ENCODE results near the gene EOLA1. TPM values are rescaled to one million over a fixed set of nuclear protein-coding genes. Genes with fewer than 3 reads are reported as not detected.

The EOLA1 gene
- total RNA-seq, 1 donor from 2014 or later: 15.8 TPM

- Histone ChIP-seq H3K9me3 (no peaks in the 10 kb centered on the region), H3K4me1 (no peaks in the 10 kb centered on the region), H3K4me3 (peak within 1 kb of the TSS; percentile 66), H3K36me3 (peaks cover 20% of the 10 kb centered on the region), H3K27ac (peak within 1 kb of the TSS; percentile 92), H3K27me3 (no peaks in the 10 kb centered on the region)
- DNase-seq (peak; percentile 95), ATAC-seq (peak; percentile 98)
- TF ChIP-seq CTCF (IDR thresholded peaks at IDR 0.05): no peak
- intact Hi-C loops (cut with DNase I): no loop called here
These were observed 35.7 kb upstream of the EOLA1 start, which contains the start of gene IDS for GRCh38 chrX:149504915-149505651. Gene IDS (minus strand): TSS chrX:149505306. CDS start chrX:149505137, 169 bp downstream.

- no peak for DNase-seq
- intact Hi-C loops (cut with DNase I): no loop called here
- ATAC-seq: no peak
- no peaks in the 10 kb centered on the region for H3K27me3 ChIP-seq
- peaks cover 14% of the 10 kb centered on the region for H3K36me3 ChIP-seq
- H3K4me3 ChIP-seq: peak overlapping the region; percentile 66
- H3K4me1 ChIP-seq: no peaks in the 10 kb centered on the region
- H3K9me3 ChIP-seq: no peaks in the 10 kb centered on the region
- TF ChIP-seq CTCF (IDR thresholded peaks at IDR 0.05): no peak
- H3K27ac ChIP-seq: peak overlapping the region; percentile 92
These were observed 35.1 kb upstream of the EOLA1 start for GRCh38 chrX:149505671-149506070.

GRCh38 chrX:149506349-149506748 is 34.5 kb upstream of the EOLA1 start:
- Histone ChIP-seq H3K4me1 (no peaks in the 10 kb centered on the region), H3K9me3 (no peaks in the 10 kb centered on the region), H3K4me3 (no peak overlapping the region), H3K27ac (no peak overlapping the region), H3K36me3 (peaks cover 7% of the 10 kb centered on the region), H3K27me3 (no peaks in the 10 kb centered on the region)
- no peak for ATAC-seq
- intact Hi-C loops (cut with DNase I): no loop called here
- DNase-seq: no peak
- no peak for TF ChIP-seq CTCF (IDR thresholded peaks at IDR 0.05)

GRCh38 chrX:149508467-149508866 is 32.3 kb upstream of the EOLA1 start:
- ATAC-seq: no peak
- Histone ChIP-seq H3K9me3 (no peaks in the 10 kb centered on the region), H3K36me3 (no peaks in the 10 kb centered on the region), H3K27me3 (no peaks in the 10 kb centered on the region), H3K4me3 (no peak overlapping the region), H3K4me1 (no peaks in the 10 kb centered on the region), H3K27ac (no peak overlapping the region)
- intact Hi-C loops (cut with DNase I): no loop called here
- no peak for DNase-seq
- TF ChIP-seq CTCF (IDR thresholded peaks at IDR 0.05): no peak

- H3K27me3 ChIP-seq: no peaks in the 10 kb centered on the region
- no peaks in the 10 kb centered on the region for H3K4me1 ChIP-seq
- H3K4me3 ChIP-seq: no peak overlapping the region
- ATAC-seq (peak; percentile 44), DNase-seq (no peak)
- TF ChIP-seq CTCF (IDR thresholded peaks at IDR 0.05): no peak
- intact Hi-C loops (cut with DNase I): no loop called here
- H3K36me3 ChIP-seq: no peaks in the 10 kb centered on the region
- H3K27ac ChIP-seq: no peak overlapping the region
- H3K9me3 ChIP-seq: no peaks in the 10 kb centered on the region
These were observed 30.4 kb upstream of the EOLA1 start for GRCh38 chrX:149510386-149510785.
